GM23338 (cell line): Measurements from ENCODE around the gene AKAP13. TPM values are rescaled to one million over a fixed set of nuclear protein-coding genes. Genes with fewer than 3 reads are reported as not detected.
A peak's percentile ranks its signal among the peaks of the same experiment; 100 is the strongest.

Source experiments
- ATAC-seq: fragments of 200-7000 bp; cut with Tn5 transposase; 3 replicates; pipeline ENCODE4 v1.9.1; 2020
- DNase-seq: peaks from one replicate; pipeline ENCODE4 v3.0.0-alpha.2; 2015; ENCODE audit warnings: low spot score
- H2AFZ ChIP-seq: fragments of 200-600 bp; sonication (generic); 2 replicates; pipeline ENCODE4 v1.8.0; 2016; ENCODE audit warnings: antibody characterized with exemption, mild to moderate bottlenecking, moderate library complexity
- H3F3A ChIP-seq: fragments of 200-600 bp; sonication (generic); replicated peaks from 2 replicates; pipeline ENCODE4 v1.8.0; 2017; ENCODE audit warnings: antibody characterized with exemption, mixed run types, low read depth
- H3K27ac ChIP-seq: fragments of 200-600 bp; sonication (generic); 2 replicates; pipeline ENCODE4 v1.6.1; 2016; ENCODE audit warnings: low read depth
- H3K27me3 ChIP-seq: fragments of 200-600 bp; sonication (generic); 2 replicates; pipeline ENCODE4 v1.8.0; 2016; ENCODE audit warnings: mild to moderate bottlenecking, mixed run types, moderate library complexity; ENCODE audit not compliant: insufficient read depth
- H3K36me3 ChIP-seq: fragments of 200-600 bp; sonication (generic); 2 replicates; pipeline ENCODE4 v1.8.0; 2016; ENCODE audit warnings: mild to moderate bottlenecking; ENCODE audit not compliant: insufficient read depth
- H3K4me1 ChIP-seq: fragments of 200-600 bp; sonication (generic); 2 replicates; pipeline ENCODE4 v1.8.0; 2016; ENCODE audit warnings: mild to moderate bottlenecking, moderate library complexity; ENCODE audit not compliant: insufficient read depth
- H3K4me2 ChIP-seq: fragments of 200-600 bp; sonication (generic); 2 replicates; pipeline ENCODE4 v1.7.1; 2017; ENCODE audit warnings: mixed run types
- H3K4me3 ChIP-seq: fragments of 200-600 bp; sonication (generic); 2 replicates; pipeline ENCODE4 v1.6.1; 2016; ENCODE audit warnings: mixed run types
- H3K79me2 ChIP-seq: fragments of 200-600 bp; sonication (generic); replicated peaks from 2 replicates; pipeline ENCODE4 v1.8.0; 2017; ENCODE audit warnings: mild to moderate bottlenecking; ENCODE audit not compliant: insufficient read depth
- H3K9me2 ChIP-seq: fragments of 200-600 bp; sonication (generic); 2 replicates; pipeline ENCODE4 v1.8.0; 2017; ENCODE audit not compliant: insufficient read depth
- H4K20me1 ChIP-seq: fragments of 200-600 bp; sonication (generic); replicated peaks from 2 replicates; pipeline ENCODE4 v1.8.0; 2017; ENCODE audit warnings: mild to moderate bottlenecking; ENCODE audit not compliant: insufficient read depth
- H3K27ac Mint-ChIP-seq: 2 replicates; pipeline ENCODE4 v1.8.0; 2020; ENCODE audit warnings: inconsistent platforms, mild to moderate bottlenecking, moderate library complexity, mixed read lengths
- H3K27me3 Mint-ChIP-seq: 3 replicates; pipeline ENCODE4 v1.8.0; 2022; ENCODE audit warnings: low read depth, mild to moderate bottlenecking, moderate library complexity, mixed read lengths, inconsistent platforms; ENCODE audit not compliant: insufficient read depth, poor library complexity
- H3K36me3 Mint-ChIP-seq: 3 replicates; pipeline ENCODE4 v1.8.0; 2021; ENCODE audit warnings: low read depth, mild to moderate bottlenecking, inconsistent platforms, moderate library complexity, mixed read lengths
- H3K4me1 Mint-ChIP-seq: 3 replicates; pipeline ENCODE4 v1.8.0; 2020; ENCODE audit warnings: mild to moderate bottlenecking, inconsistent platforms, mixed read lengths
- H3K4me3 Mint-ChIP-seq: 3 replicates; pipeline ENCODE4 v1.8.0; 2021; ENCODE audit warnings: moderate library complexity, mild to moderate bottlenecking, inconsistent platforms, mixed read lengths
- H3K9me3 Mint-ChIP-seq: 3 replicates; pipeline ENCODE4 v1.8.0; 2020; ENCODE audit warnings: moderate library complexity, mild to moderate bottlenecking, inconsistent platforms, mixed read lengths
- CREB1 ChIP-seq: fragments of 250-450 bp; sonication (Bioruptor Pico); IDR thresholded peaks from 2 replicates; pipeline ENCODE4 v1.5.0; 2020; ENCODE audit warnings: low read depth, mild to moderate bottlenecking, moderate library complexity
- EZH2 ChIP-seq: fragments of 200-600 bp; sonication (generic); IDR thresholded peaks from one replicate; pipeline ENCODE4 v1.8.0; 2017; ENCODE audit warnings: antibody characterized with exemption, mild to moderate bottlenecking, low read depth; ENCODE audit not compliant: unreplicated experiment
- EZH2phosphoT487 ChIP-seq: fragments of 200-600 bp; sonication (generic); IDR thresholded peaks from one replicate; pipeline ENCODE4 v1.8.1; 2018; ENCODE audit warnings: antibody characterized with exemption; ENCODE audit not compliant: unreplicated experiment
- NANOG ChIP-seq: IDR thresholded peaks from 2 replicates; pipeline ENCODE4 v1.6.1; 2016; ENCODE audit warnings: antibody characterized with exemption, borderline replicate concordance
- ZNF331 ChIP-seq: fragments of 250-450 bp; sonication (Bioruptor Pico); IDR thresholded peaks from 2 replicates; pipeline ENCODE4 v1.5.0; 2020; ENCODE audit warnings: low read depth, mild to moderate bottlenecking, moderate library complexity
- ZNF462 ChIP-seq: fragments of 250-450 bp; sonication (Bioruptor Pico); IDR thresholded peaks from 2 replicates; pipeline ENCODE4 v1.5.0; 2020; ENCODE audit warnings: mild to moderate bottlenecking, moderate library complexity
- polyA plus RNA-seq: library from polyadenylated mRNA; unstranded; fragments of >200 nt; fragmentation: Nextera tagmentation; extraction: Ambion mirVana; gene quantifications from 2 replicates; pipeline ENCODE4 v1.2.1, GENCODE V29; 2016
- total RNA-seq: library from RNA; depleted of rRNA; stranded (reverse); fragments of >200 nt; shearing (Covaris generic); gene quantifications from 2 replicates; pipeline ENCODE4 v1.2.3, GENCODE V29; 2014

Gene AKAP13
- total and polyA plus RNA-seq, 2 experiments from 2014 or later: 46.2 to 60.7 TPM

- TF ChIP-seq ZNF462 (CRISPR knock-in tag) (no peak), EZH2phosphoT487 (no peak)
These were observed 45.0 kb upstream of the AKAP13 start (continued) for GRCh38 chr15:85335193-85335942.

- Mint-ChIP-seq H3K36me3 (no peaks in the 10 kb centered on the region), H3K27ac (no peak overlapping the region), H3K27me3 (peaks cover 6% of the 10 kb centered on the region), H3K4me1 (peaks cover 14% of the 10 kb centered on the region), H3K4me3 (no peak overlapping the region), H3K9me3 (no peaks in the 10 kb centered on the region)
- DNase-seq (no peak), ATAC-seq (no peak)
- no peak overlapping the region for H3K4me3 ChIP-seq
- no peaks in the 10 kb centered on the region for H3K79me2 ChIP-seq
- H3F3A ChIP-seq: no peaks in the 10 kb centered on the region
- peaks cover 7% of the 10 kb centered on the region; the same call in 1 of the 2 replicates for H3K4me1 ChIP-seq
- H3K36me3 ChIP-seq: no peaks in the 10 kb centered on the region
- H4K20me1 ChIP-seq: no peaks in the 10 kb centered on the region
- H3K4me2 ChIP-seq: no peak overlapping the region
- H3K27me3 ChIP-seq: no peaks in the 10 kb centered on the region
- peak overlapping the region; percentile 90; the same call in 1 of the 2 replicates for H2AFZ ChIP-seq
- H3K9me2 ChIP-seq: no peaks in the 10 kb centered on the region
- no peak overlapping the region for H3K27ac ChIP-seq
- no peak for TF ChIP-seq EZH2phosphoT487
- no peak for TF ChIP-seq EZH2
- TF ChIP-seq ZNF462 (CRISPR knock-in tag): no peak
- no peak for TF ChIP-seq NANOG
- TF ChIP-seq CREB1 (CRISPR knock-in tag): no peak
- no peak for TF ChIP-seq ZNF331 (CRISPR knock-in tag)
These were observed 43.5 kb upstream of the AKAP13 start for GRCh38 chr15:85336880-85337279.
